H9 (cell line): ENCODE results near the gene MEGF10. TPM values are rescaled to one million over a fixed set of nuclear protein-coding genes. Genes with fewer than 3 reads are reported as not detected.

Experiments used
- DNase-seq: peaks from one replicate; pipeline ENCODE4 v3.0.0-alpha.2; 2017
- H2AFZ ChIP-seq: one replicate; pipeline ENCODE4 v1.6.1; 2013; ENCODE audit warnings: mild to moderate bottlenecking, low read length, control low read depth, moderate library complexity
- H2AK5ac ChIP-seq: 2 replicates; pipeline ENCODE4 v1.6.1; 2013; ENCODE audit warnings: low read length, control low read depth, mixed read lengths; ENCODE audit not compliant: insufficient read length
- H2BK120ac ChIP-seq: one replicate; pipeline ENCODE4 v1.6.1; 2013; ENCODE audit warnings: low read depth, mild to moderate bottlenecking, low read length, control low read depth, inconsistent platforms; ENCODE audit not compliant: poor library complexity, severe bottlenecking
- H2BK12ac ChIP-seq: 2 replicates; pipeline ENCODE4 v1.6.1; 2013; ENCODE audit warnings: low read length, control low read depth, mixed read lengths, low read depth; ENCODE audit not compliant: insufficient read length
- H2BK15ac ChIP-seq: 2 replicates; pipeline ENCODE4 v1.6.1; 2013; ENCODE audit warnings: low read depth, low read length, control low read depth
- H2BK20ac ChIP-seq: one replicate; pipeline ENCODE4 v1.6.1; 2013; ENCODE audit warnings: low read depth, mild to moderate bottlenecking, low read length, control low read depth, inconsistent platforms; ENCODE audit not compliant: poor library complexity, severe bottlenecking
- H2BK5ac ChIP-seq: 2 replicates; pipeline ENCODE4 v1.6.1; 2013; ENCODE audit warnings: low read length, control low read depth, mixed read lengths; ENCODE audit not compliant: insufficient read length
- H3K14ac ChIP-seq: 2 replicates; pipeline ENCODE4 v1.6.1; 2013; ENCODE audit warnings: low read length, control low read depth; ENCODE audit not compliant: insufficient read depth
- H3K18ac ChIP-seq: 2 replicates; pipeline ENCODE4 v1.6.1; 2013; ENCODE audit warnings: low read depth, mild to moderate bottlenecking, mixed read lengths, low read length, control low read depth; ENCODE audit not compliant: insufficient read length
- H3K23ac ChIP-seq: 2 replicates; pipeline ENCODE4 v1.6.1; 2013; ENCODE audit warnings: low read length, control low read depth, mixed read lengths, low read depth; ENCODE audit not compliant: insufficient read length
- H3K23me2 ChIP-seq: 2 replicates; pipeline ENCODE4 v1.6.1; 2013; ENCODE audit warnings: low read depth, mild to moderate bottlenecking, mixed read lengths, low read length, control low read depth; ENCODE audit not compliant: insufficient read length, poor library complexity, severe bottlenecking
- H3K27ac ChIP-seq: 2 replicates; pipeline ENCODE4 v1.5.1; 2013; ENCODE audit warnings: low read length, control low read depth, mixed read lengths, low read depth; ENCODE audit not compliant: insufficient read length
- H3K27me3 ChIP-seq: 2 replicates; pipeline ENCODE4 v1.6.1; 2013; ENCODE audit warnings: low read length, control low read depth, inconsistent platforms; ENCODE audit not compliant: insufficient read depth
- H3K4ac ChIP-seq: 2 replicates; pipeline ENCODE4 v1.6.1; 2013; ENCODE audit warnings: low read depth, mild to moderate bottlenecking, control low read depth, inconsistent platforms, low read length, moderate library complexity
- H3K4me1 ChIP-seq: 2 replicates; pipeline ENCODE4 v1.6.1; 2013; ENCODE audit warnings: low read length, control low read depth, inconsistent platforms; ENCODE audit not compliant: insufficient read depth
- H3K4me2 ChIP-seq: 2 replicates; pipeline ENCODE4 v1.6.1; 2013; ENCODE audit warnings: low read length, control low read depth, mixed read lengths; ENCODE audit not compliant: insufficient read length, insufficient read depth
- H3K56ac ChIP-seq: 2 replicates; pipeline ENCODE4 v1.6.1; 2013; ENCODE audit warnings: low read depth, mild to moderate bottlenecking, mixed read lengths, low read length, control low read depth; ENCODE audit not compliant: insufficient read length
- H3K79me1 ChIP-seq: 2 replicates; pipeline ENCODE4 v1.6.1; 2013; ENCODE audit warnings: low read depth, mild to moderate bottlenecking, moderate library complexity, low read length, control low read depth, inconsistent platforms; ENCODE audit not compliant: insufficient read depth, poor library complexity, severe bottlenecking
- H3K79me2 ChIP-seq: 2 replicates; pipeline ENCODE4 v1.6.1; 2013; ENCODE audit warnings: low read length, control low read depth, inconsistent platforms; ENCODE audit not compliant: insufficient read depth
- H3K9ac ChIP-seq: 2 replicates; pipeline ENCODE4 v1.6.1; 2013; ENCODE audit warnings: low read length, control low read depth, mixed read lengths; ENCODE audit not compliant: insufficient read length; ENCODE audit errors: extremely low read depth
- H3K9me3 ChIP-seq: one replicate; pipeline ENCODE4 v1.6.1; 2013; ENCODE audit warnings: low read depth, low read length, inconsistent platforms; ENCODE audit not compliant: control insufficient read depth
- H3T11ph ChIP-seq: one replicate; pipeline ENCODE4 v1.6.1; 2013; ENCODE audit warnings: mild to moderate bottlenecking, low read length, control low read depth, inconsistent platforms
- H4K20me1 ChIP-seq: one replicate; pipeline ENCODE4 v1.6.1; 2013; ENCODE audit not compliant: control insufficient read depth, insufficient read length, insufficient read depth
- H4K5ac ChIP-seq: 2 replicates; pipeline ENCODE4 v1.6.1; 2013; ENCODE audit warnings: low read depth, mild to moderate bottlenecking, mixed read lengths, low read length, control low read depth; ENCODE audit not compliant: insufficient read length
- H4K8ac ChIP-seq: replicated peaks from 2 replicates; pipeline ENCODE4 v1.6.1; 2013; ENCODE audit warnings: low read length, control low read depth, mixed read lengths, low read depth; ENCODE audit not compliant: insufficient read length
- H4K91ac ChIP-seq: 2 replicates; pipeline ENCODE4 v1.6.1; 2013; ENCODE audit warnings: low read depth, mild to moderate bottlenecking, moderate library complexity, mixed read lengths, low read length, control low read depth; ENCODE audit not compliant: insufficient read length
- H3K27ac Mint-ChIP-seq, 3 experiments: 2 replicates in 2 of 3; 3 replicates in 1 of 3; pipeline ENCODE4 v1.8.0; 2020 to 2021; ENCODE audit warnings: mixed read lengths in 3 of 3, mild to moderate bottlenecking in 1 of 3, moderate library complexity in 1 of 3
- H3K27me3 Mint-ChIP-seq: 2 replicates; pipeline ENCODE4 v1.8.0; 2021; ENCODE audit warnings: low read depth, mild to moderate bottlenecking, moderate library complexity, mixed read lengths
- H3K36me3 Mint-ChIP-seq, 3 experiments: 2 replicates in 2 of 3; 3 replicates in 1 of 3; pipeline ENCODE4 v1.8.0; 2020 to 2021; ENCODE audit warnings: low read depth in 3 of 3, mixed read lengths in 3 of 3; ENCODE audit not compliant: insufficient read depth in 1 of 3
- H3K4me1 Mint-ChIP-seq, 2 experiments: 2 replicates each; pipeline ENCODE4 v1.8.0; 2020; ENCODE audit warnings: mixed read lengths in 2 of 2
- H3K4me3 Mint-ChIP-seq, 2 experiments: 2 replicates in 1 of 2; 3 replicates in 1 of 2; pipeline ENCODE4 v1.8.0; 2020 to 2021; ENCODE audit warnings: mild to moderate bottlenecking in 2 of 2, mixed read lengths in 2 of 2, moderate library complexity in 1 of 2
- H3K9me3 Mint-ChIP-seq, 2 experiments: 2 replicates in 1 of 2; 3 replicates in 1 of 2; pipeline ENCODE4 v1.8.0; 2020; ENCODE audit warnings: mild to moderate bottlenecking in 2 of 2, mixed read lengths in 2 of 2, moderate library complexity in 1 of 2
- WGBS: extraction: QIAGEN DNeasy Blood & Tissue Kit; methylation state at CpG from one replicate; pipeline ENCODE4 v1.1.7; 2013; ENCODE audit warnings: missing lambda C conversion rate, low lambda C conversion rate, mixed read lengths; ENCODE audit not compliant: insufficient read length; ENCODE audit errors: extremely low coverage; 5-methylcytosine and 5-hydroxymethylcytosine counted together
- total RNA-seq: library from RNA; stranded (reverse); gene quantifications from 2 replicates; pipeline ENCODE4 v1.2.1, GENCODE V29; 2021
- TF ChIP-seq, protein P1 (sequence below): fragments of 200-600 bp; sonication (generic); conservative IDR thresholded peaks from 3 replicates; pipeline ENCODE4 v1.8.0; 2021; ENCODE audit warnings: antibody characterized with exemption, mild to moderate bottlenecking

The MEGF10 gene
- total RNA-seq, 1 experiment from 2014 or later: 36.5 TPM

GRCh38 chr5:127471211-127471610, 180.6 kb downstream of the MEGF10 start:
- no peaks in the 10 kb centered on the region for H3K27me3 Mint-ChIP-seq
- H3K79me1 ChIP-seq: no peaks in the 10 kb centered on the region
- H3K9me3 Mint-ChIP-seq: no peaks in the 10 kb centered on the region

More at GRCh38 chr5:127471211-127471610, 180.6 kb downstream of the MEGF10 start:
- H3K27me3 ChIP-seq: no peaks in the 10 kb centered on the region
- H3K56ac ChIP-seq: no peak overlapping the region
- Mint-ChIP-seq H3K27ac (no peak overlapping the region), H3K4me3 (no peak overlapping the region), H3K4me1 (peaks cover 0 to 9% of the 10 kb centered on the region in 2 experiments; a peak in 2 of 4 replicates), H3K36me3 (no peaks in the 10 kb centered on the region)
- TF ChIP-seq, protein P1, sequence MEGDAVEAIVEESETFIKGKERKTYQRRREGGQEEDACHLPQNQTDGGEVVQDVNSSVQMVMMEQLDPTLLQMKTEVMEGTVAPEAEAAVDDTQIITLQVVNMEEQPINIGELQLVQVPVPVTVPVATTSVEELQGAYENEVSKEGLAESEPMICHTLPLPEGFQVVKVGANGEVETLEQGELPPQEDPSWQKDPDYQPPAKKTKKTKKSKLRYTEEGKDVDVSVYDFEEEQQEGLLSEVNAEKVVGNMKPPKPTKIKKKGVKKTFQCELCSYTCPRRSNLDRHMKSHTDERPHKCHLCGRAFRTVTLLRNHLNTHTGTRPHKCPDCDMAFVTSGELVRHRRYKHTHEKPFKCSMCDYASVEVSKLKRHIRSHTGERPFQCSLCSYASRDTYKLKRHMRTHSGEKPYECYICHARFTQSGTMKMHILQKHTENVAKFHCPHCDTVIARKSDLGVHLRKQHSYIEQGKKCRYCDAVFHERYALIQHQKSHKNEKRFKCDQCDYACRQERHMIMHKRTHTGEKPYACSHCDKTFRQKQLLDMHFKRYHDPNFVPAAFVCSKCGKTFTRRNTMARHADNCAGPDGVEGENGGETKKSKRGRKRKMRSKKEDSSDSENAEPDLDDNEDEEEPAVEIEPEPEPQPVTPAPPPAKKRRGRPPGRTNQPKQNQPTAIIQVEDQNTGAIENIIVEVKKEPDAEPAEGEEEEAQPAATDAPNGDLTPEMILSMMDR: no peak
- H4K20me1 ChIP-seq: no peaks in the 10 kb centered on the region
- H2BK12ac ChIP-seq: no peak overlapping the region
- no peak overlapping the region for H2AK5ac ChIP-seq
- no peak for DNase-seq
- no peak overlapping the region for H3K9ac ChIP-seq
- no peak overlapping the region for H3K18ac ChIP-seq
- H3K79me2 ChIP-seq: no peaks in the 10 kb centered on the region
- H2BK120ac ChIP-seq: no peak overlapping the region
- no peak overlapping the region for H3T11ph ChIP-seq
- H4K91ac ChIP-seq: no peak overlapping the region
- H2BK5ac ChIP-seq: no peak overlapping the region
- no peak overlapping the region for H3K14ac ChIP-seq
- H4K5ac ChIP-seq: no peak overlapping the region
- no CpG with 5 or more reads among the region's 2 CpGs for WGBS
- H3K4ac ChIP-seq: no peak overlapping the region
- H3K4me1 ChIP-seq: no peaks in the 10 kb centered on the region
- no peaks in the 10 kb centered on the region for H3K9me3 ChIP-seq
- no peak overlapping the region for H3K23ac ChIP-seq
- H3K27ac ChIP-seq: no peak overlapping the region
- H3K4me2 ChIP-seq: no peak overlapping the region
- no peak overlapping the region for H2BK20ac ChIP-seq
- no peak overlapping the region for H2AFZ ChIP-seq
- H3K23me2 ChIP-seq: no peaks in the 10 kb centered on the region
- no peak overlapping the region for H2BK15ac ChIP-seq
- H4K8ac ChIP-seq: no peak overlapping the region
